SU-DHL-6 (cell line): ENCODE results near the gene FHAD1.

Source experiments
- CTCF ChIP-seq: fragments of 200-600 bp; sonication (generic); IDR thresholded peaks from one replicate; pipeline ENCODE4 v1.5.1; 2017; ENCODE audit warnings: antibody characterized with exemption, mild to moderate bottlenecking, low read length, moderate library complexity; ENCODE audit not compliant: insufficient read depth, poor library complexity, severe bottlenecking
- EZH2phosphoT487 ChIP-seq: fragments of 200-600 bp; sonication (generic), shearing (Covaris generic); conservative IDR thresholded peaks from 2 replicates; pipeline ENCODE4 v1.6.1; 2018; ENCODE audit warnings: mild to moderate bottlenecking, antibody characterized with exemption, low read length, moderate library complexity, mixed read lengths

- TF ChIP-seq CTCF (no peak), EZH2phosphoT487 (no peak)
Measured at GRCh38 chr1:15225461-15225860, 21.6 kb upstream of the FHAD1 start.
